HEK293T (cell line): ENCODE data around the gene TACO1.

ENCODE experiments used
- CTCF ChIA-PET: fragments of 350-600 bp; formaldehyde crosslinking; extraction: SDS; loops from one replicate; lab custom pipeline; 2021; ENCODE audit warnings: antibody characterized with exemption, inconsistent platforms; lab: Yijun Ruan, JAX
- POLR2A ChIA-PET: fragments of 350-600 bp; formaldehyde crosslinking; extraction: SDS; loops from one replicate; lab custom pipeline; 2020; ENCODE audit warnings: antibody characterized with exemption, inconsistent platforms; lab: Yijun Ruan, JAX
- DNase-seq: peaks from one replicate; pipeline ENCODE4 v3.0.0; 2012; ENCODE audit warnings: mixed read lengths; ENCODE audit errors: extremely low spot score
- ARNT ChIP-seq: fragments of 450-650 bp; IDR thresholded peaks from 2 replicates; pipeline ENCODE4 v1.6.1; 2017; ENCODE audit warnings: mild to moderate bottlenecking
- BHLHE40 ChIP-seq: fragments of 450-650 bp; IDR thresholded peaks from 2 replicates; pipeline ENCODE4 v1.6.1; 2016; ENCODE audit warnings: mild to moderate bottlenecking, moderate library complexity, borderline replicate concordance
- CTBP1 ChIP-seq: fragments of 450-650 bp; IDR thresholded peaks from 2 replicates; pipeline ENCODE4 v1.6.1; 2016; ENCODE audit warnings: borderline replicate concordance
- ELF4 ChIP-seq: fragments of 450-650 bp; IDR thresholded peaks from 2 replicates; pipeline ENCODE4 v1.6.1; 2017; ENCODE audit warnings: antibody characterized with exemption
- FOXA1 ChIP-seq: fragments of 450-650 bp; IDR thresholded peaks from 2 replicates; pipeline ENCODE4 v1.6.1; 2016; ENCODE audit warnings: mild to moderate bottlenecking
- FOXK2 ChIP-seq: fragments of 450-650 bp; IDR thresholded peaks from 2 replicates; pipeline ENCODE4 v1.6.1; 2016; ENCODE audit warnings: mild to moderate bottlenecking
- FOXM1 ChIP-seq: fragments of 450-650 bp; IDR thresholded peaks from 2 replicates; pipeline ENCODE4 v1.6.1; 2017; ENCODE audit warnings: mild to moderate bottlenecking, borderline replicate concordance
- HDGF ChIP-seq: fragments of 450-650 bp; IDR thresholded peaks from 2 replicates; pipeline ENCODE4 v1.6.1; 2017; ENCODE audit warnings: antibody characterized with exemption, borderline replicate concordance
- L3MBTL2 ChIP-seq: fragments of 450-650 bp; conservative IDR thresholded peaks from 2 replicates; pipeline ENCODE4 v1.6.1; 2016; ENCODE audit warnings: mild to moderate bottlenecking
- LEF1 ChIP-seq: fragments of 450-650 bp; IDR thresholded peaks from 2 replicates; pipeline ENCODE4 v1.6.1; 2017; ENCODE audit warnings: mild to moderate bottlenecking, borderline replicate concordance
- NFRKB ChIP-seq: fragments of 450-650 bp; IDR thresholded peaks from 2 replicates; pipeline ENCODE4 v1.6.1; 2016; ENCODE audit warnings: mild to moderate bottlenecking, moderate library complexity
- SP1 ChIP-seq: fragments of 450-650 bp; IDR thresholded peaks from 2 replicates; pipeline ENCODE4 v1.6.1; 2017
- SUZ12 ChIP-seq: fragments of 450-650 bp; IDR thresholded peaks from 2 replicates; pipeline ENCODE4 v1.6.1; 2016; ENCODE audit warnings: mild to moderate bottlenecking
- TARDBP ChIP-seq: fragments of 450-650 bp; IDR thresholded peaks from 2 replicates; pipeline ENCODE4 v1.6.1; 2016
- ZNF384 ChIP-seq: fragments of 450-650 bp; IDR thresholded peaks from 2 replicates; pipeline ENCODE4 v1.6.1; 2016
- TF ChIP-seq, protein P1 (sequence below): fragments of 450-650 bp; IDR thresholded peaks from 2 replicates; pipeline ENCODE4 v1.6.1; 2016

TACO1 gene

DNA sequence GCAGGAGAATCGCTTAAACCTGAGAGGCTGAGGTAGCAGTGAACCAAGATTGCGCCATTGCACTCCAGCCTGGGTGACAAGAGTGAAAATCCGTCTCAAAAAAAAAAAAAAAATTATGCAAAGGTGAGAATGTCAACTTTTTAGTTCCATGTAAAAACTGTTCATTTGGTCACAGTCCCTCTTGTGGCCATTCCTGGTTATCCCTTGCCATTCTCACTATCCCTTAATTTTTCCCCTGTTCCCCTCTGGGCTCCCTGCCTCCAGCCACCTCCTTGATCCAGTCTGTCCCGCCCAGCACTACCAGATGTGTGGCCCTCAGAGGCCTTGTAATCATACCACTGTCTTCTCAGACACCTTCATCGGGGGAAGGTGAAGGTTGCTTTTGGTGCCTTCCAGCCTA, 27.1 kb upstream of the TACO1 start:
- POLR2A ChIA-PET = no interaction called here
- CTCF ChIA-PET = interaction anchor here (1.2 kb wide), 1 partner anchor 39 kb away, joined by 3 read pairs; no protein-coding TSS in a partner anchor
- no peak for TF ChIP-seq HDGF
- TF ChIP-seq FOXK2 = no peak
- no peak for TF ChIP-seq L3MBTL2
- no peak for TF ChIP-seq LEF1
- peak; percentile 68 for TF ChIP-seq ZNF384
- peak; percentile 53 for DNase-seq

GRCh38 chr17:63578027-63578768, 22.5 kb upstream of the TACO1 start:
- no peak for DNase-seq
- TF ChIP-seq CTBP1 = no peak
- ChIA-PET POLR2A (interaction anchor here (0.7 kb wide), 1 partner anchor 1604 kb away, joined by 3 read pairs; no protein-coding TSS in a partner anchor), CTCF (interaction anchor here (0.7 kb wide), 2 partner anchors 10 to 25 kb away, joined by 3 read pairs; no protein-coding TSS in a partner anchor)

- POLR2A ChIA-PET = interaction anchor here (0.7 kb wide), 1 partner anchor 1605 kb away, joined by 3 read pairs; no protein-coding TSS in a partner anchor
- no peak for DNase-seq
- TF ChIP-seq ARNT (no peak), CTBP1 (no peak), ZNF384 (no peak), FOXK2 (no peak), BHLHE40 (no peak), ELF4 (no peak), SP1 (no peak), FOXA1 (no peak), L3MBTL2 (no peak), FOXM1 (no peak), NFRKB (no peak), SUZ12 (no peak), TARDBP (no peak), HDGF (no peak), LEF1 (no peak)
- TF ChIP-seq, protein P1, sequence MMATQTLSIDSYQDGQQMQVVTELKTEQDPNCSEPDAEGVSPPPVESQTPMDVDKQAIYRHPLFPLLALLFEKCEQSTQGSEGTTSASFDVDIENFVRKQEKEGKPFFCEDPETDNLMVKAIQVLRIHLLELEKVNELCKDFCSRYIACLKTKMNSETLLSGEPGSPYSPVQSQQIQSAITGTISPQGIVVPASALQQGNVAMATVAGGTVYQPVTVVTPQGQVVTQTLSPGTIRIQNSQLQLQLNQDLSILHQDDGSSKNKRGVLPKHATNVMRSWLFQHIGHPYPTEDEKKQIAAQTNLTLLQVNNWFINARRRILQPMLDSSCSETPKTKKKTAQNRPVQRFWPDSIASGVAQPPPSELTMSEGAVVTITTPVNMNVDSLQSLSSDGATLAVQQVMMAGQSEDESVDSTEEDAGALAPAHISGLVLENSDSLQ = no peak
- CTCF ChIA-PET = interaction anchor here (0.7 kb wide), 1 partner anchor 10 kb away, joined by 3 read pairs; no protein-coding TSS in a partner anchor
Observed at GRCh38 chr17:63578769-63579111, 22.0 kb upstream of the TACO1 start.

DNA sequence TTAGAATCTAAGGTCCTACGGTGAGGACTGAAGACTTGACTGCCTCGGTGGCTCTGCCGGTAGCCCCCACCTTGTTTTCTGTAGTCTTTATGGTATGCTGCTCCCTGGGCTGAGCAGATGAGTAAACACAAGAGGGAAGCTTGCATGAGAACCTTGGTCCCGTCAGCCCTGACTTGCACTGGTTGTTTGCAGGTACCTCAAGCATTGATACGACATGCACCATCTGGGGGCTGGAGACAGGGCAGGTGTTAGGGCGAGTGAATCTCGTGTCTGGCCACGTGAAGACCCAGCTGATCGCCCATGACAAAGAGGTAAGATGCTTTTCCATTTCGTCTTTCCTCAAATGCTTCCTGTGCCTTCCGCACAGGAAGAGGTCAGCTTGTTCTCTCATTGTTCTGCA, 21.1 kb upstream of the TACO1 start:
- POLR2A ChIA-PET = no interaction called here
- CTCF ChIA-PET = no interaction called here
- TF ChIP-seq ZNF384 (no peak), TARDBP (no peak)
- no peak for DNase-seq

GRCh38 chr17:63587770-63588169, 12.9 kb upstream of the TACO1 start:
- POLR2A ChIA-PET = no interaction called here
- TF ChIP-seq L3MBTL2 (no peak), SUZ12 (no peak), ZNF384 (no peak), TARDBP (no peak), SP1 (no peak), LEF1 (no peak), FOXK2 (no peak), FOXA1 (no peak)
- TF ChIP-seq, protein P1 = no peak
- CTCF ChIA-PET = no interaction called here
- no peak for DNase-seq

DNA sequence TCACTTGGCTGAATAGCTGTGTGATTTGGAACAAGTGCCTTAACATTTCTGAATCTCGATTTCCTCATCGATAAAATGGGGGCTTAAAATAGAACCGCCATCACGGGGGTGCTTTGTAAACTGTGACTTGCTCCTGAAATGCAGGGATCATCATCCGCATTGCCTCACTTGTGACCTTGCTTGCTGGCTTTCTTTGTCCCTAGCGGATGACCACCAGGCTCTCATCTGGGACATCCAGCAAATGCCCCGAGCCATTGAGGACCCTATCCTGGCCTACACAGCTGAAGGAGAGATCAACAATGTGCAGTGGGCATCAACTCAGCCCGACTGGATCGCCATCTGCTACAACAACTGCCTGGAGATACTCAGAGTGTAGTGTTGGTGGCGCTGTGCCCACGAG, 11.9 kb upstream of the TACO1 start:
- CTCF ChIA-PET = no interaction called here
- DNase-seq = no peak
- TF ChIP-seq ZNF384 (no peak), TARDBP (no peak), LEF1 (no peak), HDGF (no peak), BHLHE40 (no peak)
- POLR2A ChIA-PET = no interaction called here

DNA sequence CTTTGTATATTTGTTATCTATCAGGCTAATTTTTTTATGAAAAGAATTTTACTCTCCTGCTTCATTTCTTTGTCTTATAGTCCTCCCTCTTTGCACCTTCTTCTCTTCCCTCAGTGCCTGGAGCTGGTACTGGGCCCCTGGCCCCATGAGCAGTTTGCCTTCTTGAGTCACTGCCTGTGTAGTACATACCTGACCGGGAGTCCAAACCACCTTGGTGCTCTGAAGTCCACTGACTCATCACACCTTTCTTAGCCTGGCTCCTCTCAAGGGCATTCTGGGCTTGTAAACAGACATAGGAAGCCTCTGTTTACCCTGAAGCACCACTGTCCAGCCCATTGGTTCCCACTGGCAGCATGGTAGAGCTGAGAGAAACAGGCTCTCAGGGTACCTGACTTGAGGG, 11.0 kb upstream of the TACO1 start:
- DNase-seq = no peak
- POLR2A ChIA-PET = interaction anchor here (2.0 kb wide), 1 partner anchor 11 kb away, joined by 5 read pairs; the partner anchor contains the start of gene TACO1
- TF ChIP-seq FOXM1 (no peak), HDGF (no peak), ELF4 (no peak), FOXK2 (no peak), SP1 (no peak), FOXA1 (no peak), TARDBP (no peak), ZNF384 (no peak), SUZ12 (no peak), BHLHE40 (no peak), CTBP1 (no peak), ARNT (no peak), LEF1 (no peak), NFRKB (no peak), L3MBTL2 (no peak)
- TF ChIP-seq, protein P1 = no peak
- CTCF ChIA-PET = no interaction called here
